Daoy (cell line): ENCODE data around the gene PDE9A. TPM values are rescaled to one million over a fixed set of nuclear protein-coding genes. Genes with fewer than 3 reads are reported as not detected.
"Not testable (repeated sequence)": the region's sequence is repeated elsewhere in the genome, so short reads cannot be mapped to it uniquely, and the experiment has no call there.

Source experiments
- DNase-seq: peaks from one replicate; pipeline ENCODE4 v3.0.0-alpha.2; 2015; ENCODE audit warnings: low read depth
- total RNA-seq: library from RNA; depleted of rRNA; stranded (reverse); fragments of >200 nt; shearing (Covaris generic); gene quantifications from 2 replicates; pipeline ENCODE4 v1.2.3, GENCODE V29; 2014

PDE9A gene
- total RNA-seq, 1 experiment from 2014 or later = 0.17 TPM

GRCh38 chr21:42624095-42624790 is 29.2 kb upstream of the PDE9A start:
- no peak for DNase-seq

DNA sequence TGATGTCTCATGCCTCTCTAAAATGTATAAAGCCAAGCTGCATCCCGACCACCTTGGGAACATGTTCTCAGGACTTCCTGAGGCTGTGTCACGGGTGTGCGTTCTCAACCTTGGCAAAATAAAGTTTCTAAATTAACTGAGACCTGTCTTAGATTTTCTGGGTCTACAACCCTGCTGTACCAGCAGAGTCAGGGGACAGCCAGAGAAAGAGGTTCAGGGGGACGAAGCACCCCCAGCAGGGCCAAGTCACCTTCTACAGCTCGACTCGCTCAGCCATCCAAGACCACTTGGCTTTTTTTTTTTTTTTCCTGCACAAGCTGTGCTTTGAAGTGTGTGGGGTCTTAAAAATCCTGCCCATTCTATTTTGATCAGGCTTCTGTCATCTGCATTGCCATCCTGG is 28.5 kb upstream of the PDE9A start:
- DNase-seq = no peak

- DNase-seq = no peak
These were observed 27.2 kb upstream of the PDE9A start for GRCh38 chr21:42626171-42626570.

GRCh38 chr21:42627527-42628289 is 25.7 kb upstream of the PDE9A start:
- DNase-seq = no peak

- not testable (repeated sequence) for DNase-seq
These were observed 24.9 kb upstream of the PDE9A start for GRCh38 chr21:42628466-42629061.

DNA sequence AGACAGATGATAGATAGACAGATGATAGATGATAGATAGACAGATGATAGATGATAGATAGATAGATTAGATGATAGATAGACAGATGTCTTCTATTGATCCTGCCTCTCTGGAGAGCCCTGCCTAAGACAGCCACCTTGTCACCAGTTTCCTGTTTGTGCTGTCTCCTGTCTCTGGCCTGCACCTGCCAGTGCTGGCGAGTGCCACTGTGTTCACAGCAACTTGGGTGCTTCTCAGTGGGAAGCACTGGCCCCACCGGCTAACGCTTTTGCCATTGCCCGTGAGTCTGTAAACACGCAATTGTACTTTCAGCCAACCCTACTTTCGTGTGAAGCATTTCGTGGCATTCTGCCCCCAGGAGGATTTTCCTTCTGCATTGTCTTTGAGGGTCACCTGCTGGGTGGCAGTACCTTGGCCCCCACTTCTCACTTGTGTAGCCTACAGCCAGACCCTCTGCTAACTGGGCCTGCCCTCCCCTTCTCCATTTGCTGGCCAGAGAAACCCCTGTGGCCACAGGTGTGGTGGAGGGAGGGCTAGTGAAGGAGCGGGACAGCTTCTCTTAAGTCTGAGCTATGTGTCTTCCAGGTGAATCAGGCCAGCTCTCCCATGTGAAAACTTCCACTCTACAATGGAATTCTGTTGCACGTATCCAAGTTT is 23.4 kb upstream of the PDE9A start:
- DNase-seq = no peak

DNA sequence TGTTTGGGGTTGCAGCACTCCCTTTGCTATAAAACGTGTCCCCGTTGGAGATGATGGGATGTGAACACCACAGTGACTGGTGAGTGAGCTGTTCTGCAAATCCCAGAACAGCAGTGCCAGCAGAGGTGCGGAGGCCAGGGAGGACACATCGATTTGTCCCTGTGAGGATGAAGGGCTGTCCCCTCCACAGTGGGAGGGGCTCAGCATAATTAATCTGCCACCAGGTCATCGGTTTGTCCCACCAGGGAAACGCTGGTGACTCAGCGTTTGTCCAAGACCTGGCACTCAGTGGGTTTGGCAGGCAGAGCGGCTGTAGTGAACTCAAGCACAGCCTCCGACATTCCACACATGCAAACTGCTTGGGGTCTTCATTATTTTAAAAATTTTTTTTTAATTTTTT is 22.8 kb upstream of the PDE9A start:
- DNase-seq = no peak

GRCh38 chr21:42631142-42631541 is 22.3 kb upstream of the PDE9A start:
- DNase-seq = no peak

GRCh38 chr21:42632336-42632751 is 21.1 kb upstream of the PDE9A start:
- no peak for DNase-seq

GRCh38 chr21:42632771-42633690 is 20.4 kb upstream of the PDE9A start:
- no peak for DNase-seq

GRCh38 chr21:42633858-42634257 is 19.6 kb upstream of the PDE9A start:
- DNase-seq = no peak

DNA sequence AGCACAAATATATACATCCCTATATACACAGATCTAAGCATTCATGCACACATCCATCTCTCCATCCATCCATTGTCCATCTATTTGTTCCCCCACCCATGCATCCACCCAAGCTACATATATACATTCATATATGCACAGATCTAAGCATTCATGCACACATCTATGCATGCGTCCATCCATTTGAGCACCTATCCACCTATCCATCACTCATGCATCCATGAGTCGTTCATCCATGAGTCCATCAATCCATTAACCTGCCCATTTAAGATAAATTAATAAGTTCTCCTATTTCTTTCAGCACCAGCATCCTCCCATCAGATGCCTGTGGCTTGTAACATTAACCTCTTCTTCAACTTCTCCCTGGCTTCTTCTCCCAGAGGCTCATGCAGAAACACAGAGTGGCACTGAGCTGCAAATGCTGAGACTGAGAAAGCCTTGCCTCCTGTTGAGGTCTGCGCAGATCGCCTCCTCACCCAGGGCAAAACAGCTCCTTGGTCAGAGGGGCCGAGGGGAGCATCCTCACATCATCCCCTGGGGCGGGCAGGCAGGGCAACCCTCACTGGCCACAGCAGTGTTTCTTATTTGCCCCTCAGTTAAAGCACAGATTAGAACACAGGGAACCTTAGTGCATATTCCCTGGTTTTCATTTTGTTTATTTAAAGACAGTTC is 17.4 kb upstream of the PDE9A start:
- no peak for DNase-seq

DNA sequence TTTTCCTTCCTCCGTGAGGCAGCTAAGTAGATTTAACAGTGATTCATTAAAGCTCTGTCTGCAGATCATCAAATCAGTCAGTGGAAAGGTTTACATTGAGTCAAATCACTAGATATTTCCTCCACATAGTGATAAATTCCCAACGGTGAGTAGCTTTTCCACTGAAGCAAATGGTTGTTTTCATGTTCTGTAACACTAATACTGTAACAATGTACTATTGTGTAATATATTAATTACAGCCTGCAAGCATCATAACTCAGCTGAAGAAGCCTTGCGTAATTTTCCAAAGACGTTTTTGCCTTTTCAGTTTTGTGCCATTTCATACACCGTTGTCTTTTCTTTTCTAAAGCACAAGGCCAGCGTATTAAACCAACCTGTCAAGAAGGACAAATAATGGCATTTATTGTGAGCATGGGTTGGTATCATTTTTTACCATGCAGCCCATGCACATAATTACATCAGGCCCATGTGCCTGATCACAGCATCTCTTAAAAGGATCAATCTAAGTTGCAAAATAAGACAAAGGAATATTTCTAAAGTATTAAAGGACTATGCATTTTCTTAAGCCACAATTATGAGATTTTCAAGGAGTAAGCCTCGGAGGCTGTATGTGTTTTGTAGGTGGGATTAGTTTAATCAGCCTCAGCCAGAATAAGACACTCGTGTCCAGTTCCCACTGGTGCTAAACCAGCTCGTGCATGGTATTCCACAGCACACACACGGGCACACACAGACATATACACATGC is 16.7 kb upstream of the PDE9A start:
- no peak for DNase-seq

DNA sequence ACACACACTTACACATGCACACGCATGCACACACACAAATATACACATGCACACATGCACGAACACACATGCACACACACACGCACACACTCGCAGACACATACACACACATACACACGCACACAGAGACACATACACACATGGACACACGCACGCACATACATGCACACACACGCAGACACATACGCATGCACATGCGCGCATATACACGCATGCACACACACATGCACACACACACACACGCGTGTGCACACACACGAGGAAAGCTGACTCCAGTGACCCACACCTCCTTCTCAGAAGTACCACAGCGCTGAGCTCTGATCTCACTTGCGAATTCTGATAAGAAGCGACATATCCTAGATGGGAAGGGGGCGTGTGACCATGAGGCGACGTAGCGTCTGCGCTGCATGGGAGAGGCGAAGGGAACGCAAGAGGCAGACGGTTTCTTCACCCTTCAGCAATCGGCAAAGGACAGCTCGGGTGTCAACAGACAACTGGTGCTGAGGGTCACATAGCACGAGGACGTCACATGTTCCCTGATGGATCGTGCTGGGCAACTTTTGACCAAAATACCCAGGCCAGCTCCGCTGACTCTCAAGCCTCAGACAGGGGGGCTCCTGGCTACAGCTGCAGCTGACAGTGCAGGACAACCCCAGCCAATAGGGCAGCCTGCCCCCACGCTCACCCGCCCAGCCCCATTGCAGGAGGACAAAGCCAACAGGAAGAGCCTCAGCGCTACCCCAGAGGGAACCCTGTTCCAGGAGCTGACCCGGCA is 16.0 kb upstream of the PDE9A start:
- DNase-seq = no peak

DNA sequence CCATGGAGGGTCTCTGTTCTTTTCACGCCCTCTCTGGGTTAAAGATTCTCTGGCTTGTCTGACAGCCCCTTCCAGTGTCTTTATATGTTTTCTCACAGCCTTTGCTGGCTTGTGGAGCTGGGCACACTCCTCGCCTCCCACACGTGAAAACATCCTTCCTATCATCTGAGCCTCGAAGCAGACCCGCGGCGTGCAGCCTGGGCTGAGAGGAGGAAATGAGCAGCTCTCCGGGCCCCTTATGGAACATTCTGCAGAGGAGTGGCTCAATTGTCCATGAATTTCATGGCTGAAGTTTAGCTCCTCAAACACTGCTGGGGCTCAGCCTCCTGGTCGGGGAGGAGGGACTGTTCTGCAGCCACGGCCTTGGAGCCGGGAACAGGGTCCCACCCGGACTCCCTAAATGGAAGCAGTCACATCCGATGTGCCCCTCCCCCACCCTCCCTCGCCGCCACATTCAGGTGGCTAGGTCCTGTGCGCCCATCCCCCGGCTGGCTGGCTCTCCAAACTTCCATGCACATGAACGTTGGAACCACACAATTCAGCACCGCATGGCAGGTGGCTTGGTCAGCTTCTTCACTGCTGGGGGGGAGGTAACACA is 15.1 kb upstream of the PDE9A start:
- DNase-seq = no peak

- no peak for DNase-seq
These were observed 13.7 kb upstream of the PDE9A start for GRCh38 chr21:42639646-42640152.

DNA sequence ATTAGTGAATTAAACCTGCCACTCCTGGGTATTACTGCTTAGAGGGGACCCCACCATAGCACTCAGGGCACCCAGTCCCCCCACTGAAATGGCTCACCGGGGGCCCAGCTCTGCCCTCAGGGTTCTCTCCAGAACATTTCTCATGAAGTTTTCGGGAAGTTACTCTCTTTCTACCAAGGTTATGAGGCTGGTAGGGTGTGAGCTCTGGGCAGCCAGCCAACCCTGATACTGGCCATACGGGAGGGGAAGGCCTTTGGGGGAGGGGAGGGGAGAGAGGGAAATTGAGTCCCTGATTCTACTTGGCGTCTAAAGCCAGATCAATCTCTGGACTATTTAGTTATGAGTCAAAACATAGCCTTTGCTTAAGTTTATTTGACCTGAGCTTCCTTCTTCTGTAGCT is 12.9 kb upstream of the PDE9A start:
- no peak for DNase-seq

GRCh38 chr21:42641311-42642218 is 11.9 kb upstream of the PDE9A start:
- no peak for DNase-seq
